Measurements from ENCODE around the gene TBXAS1. TPM values are rescaled to one million over a fixed set of nuclear protein-coding genes. Genes with fewer than 3 reads are reported as not detected.

TBXAS1 gene
- total RNA-seq, 3 donors from 2014 or later (not counting 1 experiment from before 2014, with no cell fraction given): 72.7 to 110 (median 88.7) TPM

DNA sequence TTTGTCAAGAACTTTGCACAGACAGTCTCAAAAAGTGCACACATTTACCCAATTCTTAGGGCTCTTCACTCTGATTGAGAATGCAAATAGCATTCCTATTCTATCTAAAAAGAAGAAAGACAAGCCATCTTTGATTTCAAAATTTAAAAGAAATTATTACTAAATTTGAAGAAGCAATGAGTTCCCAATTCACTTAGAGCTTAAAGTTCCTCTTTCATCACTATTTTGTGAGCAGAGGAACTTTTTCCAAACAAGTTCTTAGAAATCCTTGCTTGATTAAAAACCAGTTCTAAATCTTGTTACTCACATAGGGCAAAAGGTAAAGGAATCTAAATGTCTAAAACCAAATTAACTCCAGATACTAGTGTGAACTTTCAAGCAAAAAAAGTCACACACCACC, 56.4 kb downstream of the TBXAS1 start:
- Histone ChIP-seq H3K27ac (ENCODE audit: low read length) (peak overlapping the region; percentile 42), H3K4me3 (ENCODE audit: low read length) (no peak overlapping the region), H3K27me3 (ENCODE audit: control insufficient read depth, insufficient read depth, low read length) (no peaks in the 10 kb centered on the region), H3K4me1 (ENCODE audit: control insufficient read depth, insufficient read depth, low read length) (peaks cover 27% of the 10 kb centered on the region), H3K36me3 (ENCODE audit: control insufficient read depth, insufficient read depth, low read length) (no peaks in the 10 kb centered on the region), H3K9me3 (ENCODE audit: control insufficient read depth, insufficient read depth, low read length) (no peaks in the 10 kb centered on the region)
- intact Hi-C loops (cut with micrococcal nuclease): loop anchor here (5.0 kb wide), 3 partner anchors 37 to 117 kb away; partner anchors contain the start of gene HIPK2
- H3K27me3 Mint-ChIP-seq (ENCODE audit: low read depth in 2 of 2): no peaks in the 10 kb centered on the region
- H3K27ac Mint-ChIP-seq: peak overlapping the region; percentile 92 to 94
- H3K9me3 Mint-ChIP-seq: no peaks in the 10 kb centered on the region
- H3K4me3 Mint-ChIP-seq: no peak overlapping the region
- DNase-seq: no peak
- peaks cover 14% of the 10 kb centered on the region for H3K36me3 Mint-ChIP-seq
- ATAC-seq: no peak
- TF ChIP-seq, protein P1, sequence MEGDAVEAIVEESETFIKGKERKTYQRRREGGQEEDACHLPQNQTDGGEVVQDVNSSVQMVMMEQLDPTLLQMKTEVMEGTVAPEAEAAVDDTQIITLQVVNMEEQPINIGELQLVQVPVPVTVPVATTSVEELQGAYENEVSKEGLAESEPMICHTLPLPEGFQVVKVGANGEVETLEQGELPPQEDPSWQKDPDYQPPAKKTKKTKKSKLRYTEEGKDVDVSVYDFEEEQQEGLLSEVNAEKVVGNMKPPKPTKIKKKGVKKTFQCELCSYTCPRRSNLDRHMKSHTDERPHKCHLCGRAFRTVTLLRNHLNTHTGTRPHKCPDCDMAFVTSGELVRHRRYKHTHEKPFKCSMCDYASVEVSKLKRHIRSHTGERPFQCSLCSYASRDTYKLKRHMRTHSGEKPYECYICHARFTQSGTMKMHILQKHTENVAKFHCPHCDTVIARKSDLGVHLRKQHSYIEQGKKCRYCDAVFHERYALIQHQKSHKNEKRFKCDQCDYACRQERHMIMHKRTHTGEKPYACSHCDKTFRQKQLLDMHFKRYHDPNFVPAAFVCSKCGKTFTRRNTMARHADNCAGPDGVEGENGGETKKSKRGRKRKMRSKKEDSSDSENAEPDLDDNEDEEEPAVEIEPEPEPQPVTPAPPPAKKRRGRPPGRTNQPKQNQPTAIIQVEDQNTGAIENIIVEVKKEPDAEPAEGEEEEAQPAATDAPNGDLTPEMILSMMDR (IDR thresholded peaks at IDR 0.05): no peak
- peaks cover 73 to 88% of the 10 kb centered on the region in 2 donors for H3K4me1 Mint-ChIP-seq

DNA sequence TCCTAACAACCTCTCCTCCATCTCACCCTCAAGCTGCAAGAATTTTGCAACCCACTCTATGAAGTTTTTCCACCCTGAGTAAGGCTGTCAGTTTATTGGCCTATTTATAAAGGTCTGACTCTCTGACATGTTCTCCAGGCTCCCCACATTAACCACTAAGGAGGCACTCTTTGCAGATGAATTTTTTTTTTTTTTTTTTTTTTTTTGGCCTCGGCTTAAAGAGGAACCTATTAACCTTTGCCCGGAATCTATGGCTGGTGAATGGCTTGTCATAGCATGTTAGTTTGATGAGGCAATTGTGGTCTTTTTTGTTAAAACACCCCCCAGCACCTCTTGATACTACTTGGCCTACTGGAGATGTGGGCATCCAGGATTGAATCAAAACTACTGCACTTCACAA, 57.1 kb downstream of the TBXAS1 start:
- no CpG with 5 or more reads among the region's 2 CpGs for WGBS (ENCODE audit: insufficient coverage)
- Histone ChIP-seq H3K27me3 (ENCODE audit: control insufficient read depth, insufficient read depth, low read length) (no peaks in the 10 kb centered on the region), H3K4me3 (ENCODE audit: low read length) (no peak overlapping the region), H3K36me3 (ENCODE audit: control insufficient read depth, insufficient read depth, low read length) (no peaks in the 10 kb centered on the region), H3K9me3 (ENCODE audit: control insufficient read depth, insufficient read depth, low read length) (no peaks in the 10 kb centered on the region), H3K4me1 (ENCODE audit: control insufficient read depth, insufficient read depth, low read length) (peaks cover 27% of the 10 kb centered on the region), H3K27ac (ENCODE audit: low read length) (peak overlapping the region; percentile 58)
- no peaks in the 10 kb centered on the region for H3K9me3 Mint-ChIP-seq
- H3K27ac Mint-ChIP-seq: peak overlapping the region; percentile 92 to 94
- peak overlapping the region; percentile 77 for H3K4me3 Mint-ChIP-seq
- intact Hi-C loops (cut with micrococcal nuclease): loop anchor here (1.0 to 5.0 kb wide), 5 partner anchors 12 to 116 kb away; partner anchors contain the start of gene HIPK2
- TF ChIP-seq, protein P1 (IDR thresholded peaks at IDR 0.05): no peak
- ATAC-seq (peak; percentile 79 to 88 (median 81)), DNase-seq (peak in 1 of 2 donors; percentile 20)
- peaks cover 79 to 86% of the 10 kb centered on the region in 2 donors for H3K4me1 Mint-ChIP-seq
- H3K27me3 Mint-ChIP-seq (ENCODE audit: low read depth in 2 of 2): no peaks in the 10 kb centered on the region
- peaks cover 11% of the 10 kb centered on the region for H3K36me3 Mint-ChIP-seq

DNA sequence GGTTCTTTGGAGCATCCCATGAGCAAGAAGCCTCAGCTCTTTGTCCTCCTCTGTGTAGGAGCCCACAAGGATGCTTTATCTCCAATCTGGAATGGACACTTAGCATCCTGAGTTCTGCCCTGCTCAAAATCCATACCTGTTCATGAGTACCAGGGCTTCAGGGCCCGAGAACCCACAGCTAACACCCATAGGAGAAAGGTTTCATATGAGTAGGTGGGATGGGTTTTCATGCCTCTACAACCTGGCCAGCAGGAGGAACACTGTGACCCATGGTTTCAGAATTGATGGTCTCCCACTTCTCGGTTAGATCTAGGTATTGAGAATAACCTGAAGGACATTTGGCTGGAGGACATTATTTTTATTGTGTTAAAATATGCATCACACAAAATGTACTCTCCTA, 57.8 kb downstream of the TBXAS1 start:
- Mint-ChIP-seq H3K9me3 (no peaks in the 10 kb centered on the region), H3K27me3 (ENCODE audit: low read depth in 2 of 2) (no peaks in the 10 kb centered on the region), H3K36me3 (peaks cover 5% of the 10 kb centered on the region), H3K27ac (peak overlapping the region; percentile 92 to 94), H3K4me1 (peaks cover 73 to 79% of the 10 kb centered on the region in 2 donors), H3K4me3 (peak overlapping the region; percentile 77)
- Histone ChIP-seq H3K4me1 (ENCODE audit: control insufficient read depth, insufficient read depth, low read length) (peaks cover 27% of the 10 kb centered on the region), H3K27me3 (ENCODE audit: control insufficient read depth, insufficient read depth, low read length) (no peaks in the 10 kb centered on the region), H3K27ac (ENCODE audit: low read length) (peak overlapping the region; percentile 58), H3K36me3 (ENCODE audit: control insufficient read depth, insufficient read depth, low read length) (no peaks in the 10 kb centered on the region), H3K9me3 (ENCODE audit: control insufficient read depth, insufficient read depth, low read length) (no peaks in the 10 kb centered on the region), H3K4me3 (ENCODE audit: low read length) (no peak overlapping the region)
- intact Hi-C loops (cut with micrococcal nuclease): loop anchor here (1.0 to 5.0 kb wide), 5 partner anchors 13 to 115 kb away; partner anchors contain the start of gene HIPK2
- ATAC-seq (no peak), DNase-seq (no peak)
- 76% methylated on average over 2 of the region's 2 CpGs for WGBS (ENCODE audit: insufficient coverage)
- TF ChIP-seq, protein P1 (IDR thresholded peaks at IDR 0.05): no peak

DNA sequence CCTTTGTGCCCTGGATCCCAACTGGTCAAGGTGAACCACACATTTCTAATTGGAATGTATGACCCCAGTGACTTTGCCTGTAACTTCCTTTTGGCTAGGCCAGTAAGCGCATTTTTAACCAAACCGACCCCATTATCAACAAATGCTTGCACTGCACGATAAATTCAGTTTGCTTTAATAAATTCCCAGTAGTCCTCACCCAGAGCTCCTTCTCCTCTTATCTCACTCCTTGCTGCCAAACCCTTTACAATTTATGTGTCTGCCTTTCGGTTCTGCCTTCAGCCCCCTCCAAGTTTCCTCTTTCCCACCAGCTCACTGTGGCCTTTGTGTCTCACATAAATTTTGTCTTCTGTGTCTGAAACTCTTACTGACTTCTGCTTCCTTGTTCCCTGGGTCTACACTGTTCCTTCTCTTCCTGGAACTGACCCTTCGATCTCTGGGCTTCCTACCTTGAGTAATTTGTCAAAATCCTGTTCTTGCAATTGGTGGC, 59.0 kb downstream of the TBXAS1 start:
- intact Hi-C loops (cut with micrococcal nuclease): loop anchor here (2.0 to 5.0 kb wide), 4 partner anchors 34 to 114 kb away; partner anchors contain the start of gene HIPK2

More for the DNA sequence above, 59.0 kb downstream of the TBXAS1 start:
- H3K27ac ChIP-seq (ENCODE audit: low read length): no peak overlapping the region
- no peak overlapping the region for H3K4me3 ChIP-seq (ENCODE audit: low read length)
- Mint-ChIP-seq H3K27me3 (ENCODE audit: low read depth in 2 of 2) (no peaks in the 10 kb centered on the region), H3K27ac (peak overlapping the region; percentile 92 to 94), H3K4me1 (peaks cover 66 to 69% of the 10 kb centered on the region in 2 donors), H3K4me3 (peak overlapping the region; percentile 6), H3K36me3 (no peaks in the 10 kb centered on the region), H3K9me3 (no peaks in the 10 kb centered on the region)
- DNase-seq (no peak), ATAC-seq (no peak)
- H3K27me3 ChIP-seq (ENCODE audit: control insufficient read depth, insufficient read depth, low read length): no peaks in the 10 kb centered on the region
- TF ChIP-seq, protein P1 (IDR thresholded peaks at IDR 0.05): no peak
- no peaks in the 10 kb centered on the region for H3K9me3 ChIP-seq (ENCODE audit: control insufficient read depth, insufficient read depth, low read length)
- peaks cover 27% of the 10 kb centered on the region for H3K4me1 ChIP-seq (ENCODE audit: control insufficient read depth, insufficient read depth, low read length)
- no peaks in the 10 kb centered on the region for H3K36me3 ChIP-seq (ENCODE audit: control insufficient read depth, insufficient read depth, low read length)
- WGBS (ENCODE audit: insufficient coverage): 60% methylated on average over 5 of the region's 5 CpGs

All from natural killer cell (primary cell).